ENCODE measurements around the gene KRT14. TPM values are rescaled to one million over a fixed set of nuclear protein-coding genes. Genes with fewer than 3 reads are reported as not detected.
"Not testable (repeated sequence)": the region's sequence is repeated elsewhere in the genome, so short reads cannot be mapped to it uniquely, and the experiment has no call there.

KRT14 gene
- polyA plus RNA-seq, 1 experiment, result not detected

DNA sequence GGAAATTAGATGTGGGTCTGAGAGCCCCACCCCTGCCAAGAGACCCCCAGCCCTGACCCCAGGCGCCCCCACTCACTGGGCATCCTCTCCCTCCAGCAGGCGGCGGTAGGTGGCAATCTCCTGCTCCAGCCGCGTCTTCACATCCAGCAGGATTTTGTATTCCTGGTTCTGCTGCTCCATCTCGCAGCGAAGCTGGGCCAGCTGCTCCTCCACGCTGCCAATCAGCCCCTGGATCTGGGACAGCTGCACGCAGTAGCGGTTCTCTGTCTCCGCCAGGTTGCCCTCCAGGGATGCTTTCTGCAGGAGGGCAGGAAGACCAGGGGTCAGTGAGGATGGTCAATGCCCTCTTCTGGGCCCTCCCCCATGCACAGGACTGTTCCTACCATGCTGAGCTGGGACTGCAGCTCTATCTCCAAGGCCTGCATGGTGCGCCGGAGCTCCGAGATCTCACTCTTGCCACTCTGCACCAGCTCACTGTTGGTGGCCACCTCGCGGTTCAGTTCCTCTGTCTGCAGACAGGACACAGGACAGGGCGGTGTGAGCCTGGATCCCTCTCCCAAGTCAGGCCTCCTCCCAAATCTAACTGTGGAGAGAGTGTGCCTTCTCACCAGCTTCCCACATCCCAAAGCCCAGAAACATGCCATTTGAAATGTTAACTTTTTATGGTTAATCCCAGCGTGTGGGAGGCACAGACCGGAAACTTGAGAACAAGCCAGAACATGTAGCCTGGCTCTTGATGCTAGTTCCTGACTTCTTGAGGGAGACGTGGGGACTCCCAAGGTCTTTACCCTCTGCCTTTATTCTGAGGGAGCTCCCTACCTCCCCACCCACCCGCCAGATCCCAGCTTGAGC is 34.1 kb upstream of the KRT14 start:
- ChIA-PET CTCF (interaction anchor here (0.8 to 1.6 kb wide), 3 partner anchors 28 to 72 kb away, joined by 3 to 9 read pairs (median 5); no protein-coding TSS in a partner anchor), POLR2A (no interaction called here)
- H3K9me3 ChIP-seq (ENCODE audit: control insufficient read depth, insufficient read depth, low read length), result no peaks in the 10 kb centered on the region

DNA sequence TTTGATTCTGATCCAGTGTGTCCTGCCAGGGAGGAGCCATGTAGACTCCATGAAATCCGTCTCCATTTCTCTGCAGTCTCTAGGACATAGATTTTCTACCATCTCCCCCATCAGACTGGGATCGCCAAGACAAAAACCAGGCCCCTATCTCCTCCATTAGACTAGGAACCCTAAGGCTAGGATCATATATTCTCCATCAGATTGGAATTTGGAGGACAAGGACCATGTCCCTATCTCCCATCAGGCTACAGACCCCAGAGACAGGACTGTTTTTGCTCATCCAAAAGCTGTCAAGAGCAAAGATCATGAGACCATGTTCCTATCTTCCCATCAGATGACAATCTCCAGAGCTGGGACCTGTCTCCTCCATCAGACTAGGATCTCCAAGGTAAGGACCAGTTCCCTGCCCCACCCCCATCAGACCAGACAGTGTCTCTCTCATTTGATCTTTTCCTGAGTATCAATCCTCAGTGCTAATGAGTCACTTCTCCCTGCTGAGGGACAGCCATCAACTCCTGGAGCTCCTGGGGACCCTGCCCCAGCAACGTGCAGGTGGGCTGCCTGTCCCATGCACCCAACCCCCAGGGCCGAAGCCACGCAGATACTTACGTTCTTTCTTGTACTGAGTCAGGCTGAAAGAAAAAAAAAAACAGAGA is 33.4 kb upstream of the KRT14 start:
- H3K27me3 ChIP-seq (ENCODE audit: control insufficient read depth, insufficient read depth, low read length), result peaks cover 12% of the 10 kb centered on the region
- H3K9me3 ChIP-seq (ENCODE audit: control insufficient read depth, insufficient read depth, low read length); POLR2A ChIA-PET; H3K4me3 ChIP-seq (ENCODE audit: low read depth, low read length); DNase-seq (ENCODE audit: low read depth, low spot score); H3K27ac ChIP-seq (ENCODE audit: low read depth, low read length): not testable (repeated sequence)
- CTCF ChIA-PET, result interaction anchor here (0.8 to 1.6 kb wide), 2 partner anchors 29 to 71 kb away, joined by 3 to 9 read pairs; no protein-coding TSS in a partner anchor

More for the DNA sequence above, 34.1 kb upstream of the KRT14 start:
- no peak overlapping the region for H3K27ac ChIP-seq (ENCODE audit: low read depth, low read length)
- H3K27me3 ChIP-seq (ENCODE audit: control insufficient read depth, insufficient read depth, low read length), result peaks cover 12% of the 10 kb centered on the region
- H3K4me3 ChIP-seq (ENCODE audit: low read depth, low read length), result no peak overlapping the region
- TF ChIP-seq, protein P1, sequence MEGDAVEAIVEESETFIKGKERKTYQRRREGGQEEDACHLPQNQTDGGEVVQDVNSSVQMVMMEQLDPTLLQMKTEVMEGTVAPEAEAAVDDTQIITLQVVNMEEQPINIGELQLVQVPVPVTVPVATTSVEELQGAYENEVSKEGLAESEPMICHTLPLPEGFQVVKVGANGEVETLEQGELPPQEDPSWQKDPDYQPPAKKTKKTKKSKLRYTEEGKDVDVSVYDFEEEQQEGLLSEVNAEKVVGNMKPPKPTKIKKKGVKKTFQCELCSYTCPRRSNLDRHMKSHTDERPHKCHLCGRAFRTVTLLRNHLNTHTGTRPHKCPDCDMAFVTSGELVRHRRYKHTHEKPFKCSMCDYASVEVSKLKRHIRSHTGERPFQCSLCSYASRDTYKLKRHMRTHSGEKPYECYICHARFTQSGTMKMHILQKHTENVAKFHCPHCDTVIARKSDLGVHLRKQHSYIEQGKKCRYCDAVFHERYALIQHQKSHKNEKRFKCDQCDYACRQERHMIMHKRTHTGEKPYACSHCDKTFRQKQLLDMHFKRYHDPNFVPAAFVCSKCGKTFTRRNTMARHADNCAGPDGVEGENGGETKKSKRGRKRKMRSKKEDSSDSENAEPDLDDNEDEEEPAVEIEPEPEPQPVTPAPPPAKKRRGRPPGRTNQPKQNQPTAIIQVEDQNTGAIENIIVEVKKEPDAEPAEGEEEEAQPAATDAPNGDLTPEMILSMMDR (IDR thresholded peaks at IDR 0.05; ENCODE audit: low read depth, low read length), result no peak
- no peak for DNase-seq (ENCODE audit: low read depth, low spot score)

DNA sequence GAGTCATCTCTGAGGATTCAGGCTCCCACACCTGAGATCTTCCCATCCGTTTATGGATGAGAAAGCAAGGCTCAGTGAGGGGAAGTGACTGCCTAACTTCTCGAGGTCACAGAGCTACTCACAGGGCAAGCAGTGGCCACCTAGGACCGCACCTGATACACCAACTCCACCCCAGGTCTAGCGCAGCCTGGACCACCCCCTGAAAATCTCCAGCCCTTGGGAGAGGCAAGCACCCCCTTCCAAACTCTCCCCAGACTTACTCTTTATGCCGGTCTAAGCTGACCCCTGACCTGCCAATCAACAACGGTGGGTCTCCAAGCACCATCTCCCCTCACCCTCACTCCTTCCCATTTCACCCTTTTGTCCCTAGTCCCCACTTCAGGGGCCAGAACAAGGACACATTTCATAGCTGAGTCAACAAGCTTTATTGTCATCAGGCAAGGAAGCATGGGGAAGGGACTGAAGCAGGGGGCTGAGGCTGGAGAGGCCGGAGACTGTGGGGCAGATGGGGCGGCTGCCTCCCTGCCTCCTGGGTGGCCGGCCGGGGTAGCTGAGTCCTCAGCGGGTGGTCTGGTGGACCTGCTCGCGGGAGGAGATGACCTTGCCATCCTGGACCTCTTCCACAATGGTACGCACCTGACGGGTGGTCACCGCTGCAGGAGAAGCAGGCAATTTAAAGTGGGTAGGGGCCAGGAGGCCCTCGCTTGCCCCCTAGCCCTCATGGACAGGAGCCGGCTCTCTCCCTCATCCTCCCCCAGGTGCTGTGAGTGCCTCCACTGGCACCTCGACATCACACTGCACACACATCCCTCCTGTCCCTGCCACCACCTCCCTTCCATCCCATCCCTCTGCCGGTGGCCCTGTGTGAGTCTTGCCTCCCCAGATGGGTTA is 32.6 kb upstream of the KRT14 start:
- Histone ChIP-seq H3K27me3 (ENCODE audit: control insufficient read depth, insufficient read depth, low read length) (peaks cover 16% of the 10 kb centered on the region), H3K27ac (ENCODE audit: low read depth, low read length) (no peak overlapping the region), H3K9me3 (ENCODE audit: control insufficient read depth, insufficient read depth, low read length) (no peaks in the 10 kb centered on the region), H3K4me3 (ENCODE audit: low read depth, low read length) (no peak overlapping the region)
- DNase-seq (ENCODE audit: low read depth, low spot score), result no peak
- CTCF ChIA-PET, result no interaction called here
- TF ChIP-seq, protein P1 (IDR thresholded peaks at IDR 0.05; ENCODE audit: low read depth, low read length), result no peak
- POLR2A ChIA-PET, result no interaction called here

DNA sequence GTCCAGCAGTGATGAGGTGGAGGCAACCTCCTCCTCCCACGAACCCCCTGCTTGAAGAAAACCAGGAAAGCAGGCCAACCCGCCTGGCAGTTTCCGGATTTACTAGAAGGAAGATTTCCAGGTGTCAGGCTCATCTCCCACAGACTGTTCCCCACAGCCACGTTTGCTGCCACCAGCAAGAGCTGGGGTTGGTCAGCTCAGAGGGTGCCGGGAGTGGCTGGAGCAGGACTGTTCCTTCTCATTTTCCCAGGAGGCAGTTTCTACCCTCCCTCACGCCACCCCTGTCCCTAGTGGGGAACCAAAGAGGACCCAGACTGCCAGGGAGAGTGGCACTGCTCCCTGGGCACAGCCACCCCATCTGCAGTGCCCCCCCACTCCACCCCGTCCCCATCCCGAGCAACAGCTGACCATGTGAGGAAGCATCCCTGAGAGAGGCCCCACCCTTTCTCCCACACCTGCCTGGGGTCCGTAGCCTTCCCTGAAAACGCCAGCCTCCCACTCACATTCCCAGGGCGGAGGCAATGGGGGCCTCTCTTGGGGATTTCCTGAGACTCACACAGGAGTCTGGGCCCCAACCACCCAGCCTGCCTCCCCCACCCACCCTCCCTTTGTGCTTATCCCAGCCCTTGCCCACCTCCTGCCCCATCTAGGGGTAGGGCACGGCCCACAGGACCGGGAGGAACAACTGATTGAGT is 31.8 kb upstream of the KRT14 start:
- Histone ChIP-seq H3K27ac (ENCODE audit: low read depth, low read length) (no peak overlapping the region), H3K27me3 (ENCODE audit: control insufficient read depth, insufficient read depth, low read length) (peaks cover 16% of the 10 kb centered on the region), H3K4me3 (ENCODE audit: low read depth, low read length) (no peak overlapping the region), H3K9me3 (ENCODE audit: control insufficient read depth, insufficient read depth, low read length) (no peaks in the 10 kb centered on the region)
- ChIA-PET CTCF (no interaction called here), POLR2A (no interaction called here)
- no peak for DNase-seq (ENCODE audit: low read depth, low spot score)
- TF ChIP-seq, protein P1 (IDR thresholded peaks at IDR 0.05; ENCODE audit: low read depth, low read length), result no peak

DNA sequence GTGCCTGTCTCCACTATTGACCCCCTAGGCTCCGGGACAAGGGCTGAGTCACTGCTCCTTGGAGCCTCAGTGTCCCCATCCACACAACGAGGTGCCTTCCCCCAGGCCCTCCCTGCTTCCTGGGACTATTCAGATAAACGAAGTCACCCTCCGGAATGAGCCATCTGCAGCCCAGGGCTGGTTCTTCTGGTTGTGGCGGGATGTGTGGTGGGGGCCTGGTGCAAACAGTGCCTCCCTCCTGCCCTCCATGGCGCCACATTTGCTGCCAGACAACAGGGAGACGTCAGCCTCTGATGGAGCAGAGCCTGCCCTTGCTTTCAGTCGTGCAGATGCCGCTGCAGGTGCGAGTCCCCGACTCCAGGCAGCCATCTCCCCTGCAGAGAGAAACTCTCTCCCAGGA is 31.0 kb upstream of the KRT14 start:
- CTCF ChIA-PET, result interaction anchor here (1.3 kb wide), 1 partner anchor 31 kb away, joined by 4 read pairs; no protein-coding TSS in a partner anchor
- POLR2A ChIA-PET, result no interaction called here
- TF ChIP-seq, protein P1 (IDR thresholded peaks at IDR 0.05; ENCODE audit: low read depth, low read length), result no peak
- Histone ChIP-seq H3K27ac (ENCODE audit: low read depth, low read length) (no peak overlapping the region), H3K27me3 (ENCODE audit: control insufficient read depth, insufficient read depth, low read length) (peaks cover 16% of the 10 kb centered on the region), H3K9me3 (ENCODE audit: control insufficient read depth, insufficient read depth, low read length) (no peaks in the 10 kb centered on the region), H3K4me3 (ENCODE audit: low read depth, low read length) (no peak overlapping the region)
- DNase-seq (ENCODE audit: low read depth, low spot score), result no peak

Measured in AG04450 (cell line).